ENCODE measurements around the gene SLAMF8.

Gene SLAMF8

DNA sequence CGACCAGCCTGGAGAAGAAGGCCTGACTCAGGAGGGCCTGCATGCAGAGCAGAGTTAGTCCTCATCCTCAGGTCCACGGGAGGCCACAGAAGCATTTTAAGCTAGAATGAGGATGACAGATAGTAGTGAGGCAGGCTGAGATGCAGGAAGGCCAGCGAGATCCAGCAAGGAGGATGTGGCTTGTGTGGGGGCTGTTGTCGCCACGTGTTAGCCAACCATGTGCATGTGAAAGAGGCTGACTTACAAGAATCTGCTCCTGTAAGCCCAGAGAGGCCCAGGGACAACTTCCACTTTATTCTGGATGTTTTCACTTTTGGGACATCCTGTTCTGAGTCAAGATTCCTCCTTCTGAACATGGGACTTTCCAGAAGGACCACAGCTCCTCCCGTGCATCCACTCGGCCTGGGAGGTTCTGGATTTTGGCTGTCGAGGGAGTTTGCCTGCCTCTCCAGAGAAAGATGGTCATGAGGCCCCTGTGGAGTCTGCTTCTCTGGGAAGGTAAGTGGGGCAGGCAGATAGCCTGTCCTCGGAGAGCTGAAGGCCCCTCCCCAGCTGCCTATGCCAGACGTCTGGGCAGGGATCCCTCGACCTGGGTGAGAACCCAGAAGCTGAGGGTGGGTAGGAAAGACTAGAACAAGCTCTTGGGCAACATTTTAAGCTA is at the start of gene SLAMF8:
Gene SLAMF8 (plus strand): TSS at position 433 of the 661 bp plus-strand sequence. CDS start 26 bp downstream, at position 459.
- no peak for DNase-seq (ENCODE audit: low spot score)

DNA sequence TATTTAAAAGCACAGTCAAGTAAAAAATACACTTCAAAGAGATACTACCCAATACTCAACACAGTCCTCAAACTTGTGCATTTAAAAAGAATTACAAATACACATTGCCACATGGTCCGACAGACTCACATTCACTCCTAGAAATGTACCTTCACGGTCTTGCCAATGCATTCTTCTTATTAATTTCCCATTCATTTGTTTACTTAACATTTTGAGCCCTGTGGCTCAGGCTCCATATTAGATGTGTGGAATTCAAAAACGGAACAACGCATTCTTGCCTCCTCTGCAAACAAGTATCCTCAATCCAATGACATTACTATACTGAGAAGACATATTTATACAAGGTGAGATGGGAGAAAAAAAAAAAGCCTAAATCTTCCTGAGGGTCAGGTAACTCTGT is 48.4 kb upstream of the SLAMF8 start:
- DNase-seq (ENCODE audit: low spot score) = no peak

DNA sequence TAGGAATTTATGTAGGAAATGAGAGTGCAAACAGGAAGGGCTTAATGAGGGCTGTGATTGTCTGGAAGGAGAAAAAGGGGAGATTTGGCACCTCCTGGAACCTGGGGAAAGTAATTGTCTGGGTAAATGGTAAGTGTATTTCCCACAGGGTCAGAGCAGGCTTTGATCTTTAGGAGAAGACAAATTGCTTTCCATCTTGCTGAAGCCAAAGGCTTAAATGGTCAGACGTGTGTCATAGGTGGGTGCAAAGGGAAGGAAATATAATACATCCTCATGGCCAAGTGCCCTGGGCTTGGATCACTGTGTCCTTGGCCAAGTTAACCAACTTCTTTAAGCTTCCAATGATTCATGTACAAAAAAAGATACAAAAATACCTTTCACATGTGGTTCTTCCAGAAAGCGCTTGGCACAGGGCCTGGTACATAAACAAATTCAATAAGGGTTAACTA is 47.2 kb upstream of the SLAMF8 start:
- DNase-seq (ENCODE audit: low spot score) = no peak

DNA sequence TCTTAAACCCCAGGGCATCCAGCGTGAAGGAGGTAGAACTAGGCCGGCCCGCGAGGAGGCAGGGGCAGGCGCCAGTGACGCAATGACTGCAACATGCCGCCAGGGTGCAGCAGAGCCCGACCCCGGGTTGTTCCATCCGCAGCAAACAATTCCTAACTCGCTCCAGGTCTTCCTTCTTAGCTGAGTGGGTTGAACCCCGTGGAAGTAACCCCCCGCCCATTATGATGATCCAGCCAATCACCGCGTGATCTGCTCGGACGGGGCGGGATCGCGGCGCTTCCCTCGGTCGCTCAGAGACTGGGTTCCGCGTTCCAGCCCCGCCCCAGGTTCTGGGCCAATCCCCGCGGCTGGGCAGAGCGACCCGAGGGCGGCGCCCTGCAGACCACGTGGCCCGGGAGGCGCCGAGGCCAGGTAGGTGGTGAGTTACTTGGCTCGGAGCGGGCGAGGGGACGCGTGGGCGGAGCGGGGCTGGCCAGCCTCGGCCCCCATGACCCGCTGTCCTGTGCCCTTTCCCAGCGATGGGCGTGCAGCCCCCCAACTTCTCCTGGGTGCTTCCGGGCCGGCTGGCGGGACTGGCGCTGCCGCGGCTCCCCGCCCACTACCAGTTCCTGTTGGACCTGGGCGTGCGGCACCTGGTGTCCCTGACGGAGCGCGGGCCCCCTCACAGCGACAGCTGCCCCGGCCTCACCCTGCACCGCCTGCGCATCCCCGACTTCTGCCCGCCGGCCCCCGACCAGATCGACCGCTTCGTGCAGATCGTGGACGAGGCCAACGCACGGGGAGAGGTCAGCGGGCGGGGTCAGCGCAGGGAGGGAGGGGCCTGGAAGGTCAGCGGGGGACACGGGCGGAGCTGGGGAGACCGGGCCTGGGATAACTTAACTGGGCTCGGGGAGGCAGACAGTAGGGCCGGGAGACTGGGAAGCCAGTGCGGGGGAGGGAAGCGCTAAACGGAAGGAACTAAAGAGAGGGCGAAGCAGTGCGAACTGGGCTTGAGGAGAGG is 45.8 kb upstream of the SLAMF8 start, which contains the start of gene DUSP23:
Gene DUSP23 (plus strand): TSS at position 380 of the 1,000 bp plus-strand sequence. CDS start 139 bp downstream, at position 519.
- peak; percentile 97 for DNase-seq (ENCODE audit: low spot score)

DNA sequence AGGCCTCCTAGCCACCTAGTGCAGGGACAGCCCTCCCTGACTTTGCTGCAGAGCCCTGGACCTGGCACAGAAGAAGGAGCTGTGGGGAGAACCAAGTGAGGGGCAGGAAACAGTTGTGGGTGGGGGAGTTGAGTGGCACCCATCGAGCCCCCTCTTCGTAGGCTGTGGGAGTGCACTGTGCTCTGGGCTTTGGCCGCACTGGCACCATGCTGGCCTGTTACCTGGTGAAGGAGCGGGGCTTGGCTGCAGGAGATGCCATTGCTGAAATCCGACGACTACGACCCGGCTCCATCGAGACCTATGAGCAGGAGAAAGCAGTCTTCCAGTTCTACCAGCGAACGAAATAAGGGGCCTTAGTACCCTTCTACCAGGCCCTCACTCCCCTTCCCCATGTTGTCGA is 44.7 kb upstream of the SLAMF8 start:
- DNase-seq (ENCODE audit: low spot score) = no peak

DNA sequence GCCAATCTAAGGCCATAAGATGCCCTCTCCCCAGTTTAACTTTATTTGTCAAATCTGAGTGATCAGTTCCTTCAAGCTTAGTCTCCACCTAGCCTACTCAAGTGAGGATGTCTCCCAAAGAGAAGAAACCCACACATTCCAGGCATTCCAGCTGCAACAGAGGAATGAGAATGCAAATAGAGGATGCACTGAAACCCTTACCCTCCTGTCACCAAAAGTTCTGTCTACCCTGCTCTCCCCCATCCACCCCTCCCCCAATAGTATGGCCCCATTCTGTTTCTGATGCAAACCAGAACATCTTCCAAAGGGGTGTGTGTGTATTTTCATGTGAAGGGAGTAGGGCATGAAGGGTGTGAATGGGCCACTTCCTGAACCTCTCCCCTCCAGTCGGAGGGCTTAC is 42.9 kb upstream of the SLAMF8 start:
- no peak for DNase-seq (ENCODE audit: low spot score)

DNA sequence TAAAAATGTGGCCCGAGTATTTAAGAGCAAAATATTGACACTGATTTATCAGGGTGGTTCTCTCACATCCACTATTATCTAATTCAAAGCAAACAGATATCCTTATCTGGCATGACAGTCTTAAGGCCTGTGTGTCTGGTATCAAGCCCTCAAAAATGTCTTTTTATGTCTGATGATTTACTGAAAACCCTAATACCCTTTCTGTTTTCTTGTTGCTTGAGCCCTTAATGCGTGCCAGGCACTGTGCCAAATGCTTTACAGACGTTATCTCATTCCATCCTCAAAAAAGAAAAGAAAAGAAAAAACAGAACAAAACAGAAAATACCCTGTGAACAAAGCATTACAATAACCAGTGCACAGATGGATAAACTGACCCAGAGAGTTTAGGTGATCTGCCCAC is 40.2 kb upstream of the SLAMF8 start:
- DNase-seq (ENCODE audit: low spot score) = no peak

DNA sequence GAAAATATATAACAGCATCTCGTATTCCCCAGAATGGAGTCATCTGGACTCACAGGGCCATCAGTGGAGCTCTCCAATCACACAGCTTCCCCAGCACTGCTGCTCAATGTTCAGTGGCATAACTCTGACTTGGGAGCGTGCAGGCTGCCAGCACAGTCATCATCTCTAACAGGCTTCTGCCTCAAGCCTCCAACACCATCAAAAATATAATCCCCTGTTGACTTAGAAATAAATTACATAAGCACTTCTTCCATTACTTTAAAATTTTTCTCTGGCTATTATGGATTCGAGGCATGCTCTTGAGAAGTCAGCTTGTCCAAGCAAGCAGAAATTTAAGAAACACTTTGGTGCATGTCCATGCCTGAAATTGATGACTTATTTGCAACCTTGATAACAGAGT is 39.7 kb upstream of the SLAMF8 start:
- no peak for DNase-seq (ENCODE audit: low spot score)

DNA sequence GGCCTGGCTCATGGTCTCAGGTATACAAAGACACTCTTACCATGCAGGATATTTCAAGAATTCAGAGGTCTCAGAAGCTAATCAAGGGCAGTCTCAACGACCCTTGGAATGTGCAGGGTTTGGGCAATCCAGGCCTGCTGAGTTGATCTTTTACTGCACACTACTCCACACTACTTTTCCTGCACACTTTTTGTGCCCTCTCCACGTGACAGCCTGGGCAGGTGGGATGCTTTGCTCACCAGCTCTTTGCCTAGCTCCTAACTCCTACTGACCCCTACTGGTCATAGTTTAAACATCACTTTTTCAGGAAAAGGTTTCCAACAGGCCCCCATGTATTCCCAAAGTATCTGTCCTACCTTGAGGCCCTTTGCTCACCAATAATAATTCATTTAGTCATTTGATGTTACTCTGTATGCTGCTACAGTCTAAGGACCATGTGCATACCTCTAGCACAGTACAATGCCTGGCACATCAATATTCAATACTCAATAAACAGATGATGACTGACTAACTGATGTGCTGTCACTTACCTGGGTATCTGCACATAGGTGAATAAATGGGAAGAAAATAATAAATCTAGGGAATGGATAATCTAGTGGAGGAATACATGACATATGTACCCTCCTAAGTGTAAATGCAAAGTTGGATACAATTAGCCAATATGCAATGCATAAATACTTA is 36.3 kb upstream of the SLAMF8 start:
- DNase-seq (ENCODE audit: low spot score) = no peak

DNA sequence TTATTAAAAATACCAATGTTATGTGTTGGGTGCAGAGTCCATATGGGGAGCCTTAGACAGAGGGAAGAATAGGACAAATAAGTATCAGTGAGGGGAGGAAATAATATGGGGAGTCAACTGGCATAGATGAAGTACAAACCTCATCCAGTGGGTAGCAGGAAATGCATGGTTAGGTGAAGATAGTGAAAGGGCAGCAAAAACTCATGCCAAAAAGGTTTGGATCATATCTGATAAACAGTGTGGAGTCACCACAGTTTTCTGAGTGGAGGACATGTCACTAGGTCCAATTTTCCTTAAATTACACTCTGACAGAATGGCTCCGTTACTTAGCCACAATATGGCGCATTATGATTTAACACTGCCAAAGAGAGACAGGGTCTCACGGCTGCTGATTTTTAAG is 35.6 kb upstream of the SLAMF8 start:
- DNase-seq (ENCODE audit: low spot score) = no peak

DNA sequence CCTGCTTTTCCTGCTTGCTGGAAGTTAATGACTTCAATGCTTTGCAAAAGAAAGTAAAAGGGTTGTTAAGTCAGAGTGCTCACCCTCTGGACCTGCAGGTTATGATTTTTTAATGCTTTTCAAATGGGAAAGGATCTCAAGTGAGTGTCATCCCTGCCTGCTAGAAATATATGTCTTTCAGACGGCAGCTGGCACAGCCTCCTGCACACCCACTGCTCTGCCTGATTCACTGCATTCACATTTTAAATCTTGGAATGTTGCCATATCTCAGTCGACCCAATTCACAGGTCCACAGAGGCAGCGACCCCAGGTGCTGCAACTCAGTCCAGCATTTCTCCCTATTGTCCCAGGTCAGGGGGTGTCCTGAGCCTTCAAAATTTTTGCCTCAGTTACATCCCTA is 35.2 kb upstream of the SLAMF8 start:
- no peak for DNase-seq (ENCODE audit: low spot score)

DNA sequence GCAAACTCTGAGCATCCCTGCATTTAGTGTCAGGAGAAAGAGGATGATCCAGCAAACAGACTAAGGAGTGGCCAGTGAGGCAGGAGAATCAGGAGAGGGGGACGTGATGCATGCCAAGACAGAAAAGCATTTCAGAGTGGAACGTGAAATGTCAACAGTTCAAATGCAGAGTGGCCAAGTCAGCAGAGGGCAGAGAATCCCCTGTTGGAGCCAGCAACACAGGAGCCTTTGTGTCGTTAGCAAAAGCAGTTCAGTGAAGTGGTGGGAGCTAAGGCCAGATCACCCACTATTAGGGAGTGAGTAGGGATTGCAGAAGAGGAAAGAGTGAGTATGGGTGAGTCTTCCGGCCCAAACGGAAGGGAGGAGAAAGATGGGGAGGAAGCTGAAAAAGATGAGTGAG is 31.1 kb upstream of the SLAMF8 start:
- DNase-seq (ENCODE audit: low spot score) = no peak

DNA sequence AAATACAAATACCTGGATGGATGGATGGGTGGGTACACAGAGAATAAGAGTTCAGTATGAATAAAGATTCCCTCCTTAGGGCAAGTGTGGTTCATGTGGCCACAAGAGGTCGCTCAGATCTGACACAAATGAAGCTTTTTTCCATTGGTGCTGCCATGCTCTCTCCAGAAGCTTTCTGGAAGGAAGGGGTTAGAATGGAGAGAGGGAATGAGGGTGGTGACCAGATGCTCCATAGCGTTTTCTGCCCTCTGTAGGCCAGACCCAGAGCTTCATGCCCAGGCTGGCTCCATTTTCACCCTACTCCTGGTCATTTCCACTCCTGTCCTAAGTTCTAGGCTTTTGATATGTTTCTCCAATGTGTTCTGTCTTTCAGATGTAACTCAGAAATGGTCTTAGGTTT is 27.8 kb upstream of the SLAMF8 start:
- no peak for DNase-seq (ENCODE audit: low spot score)

DNA sequence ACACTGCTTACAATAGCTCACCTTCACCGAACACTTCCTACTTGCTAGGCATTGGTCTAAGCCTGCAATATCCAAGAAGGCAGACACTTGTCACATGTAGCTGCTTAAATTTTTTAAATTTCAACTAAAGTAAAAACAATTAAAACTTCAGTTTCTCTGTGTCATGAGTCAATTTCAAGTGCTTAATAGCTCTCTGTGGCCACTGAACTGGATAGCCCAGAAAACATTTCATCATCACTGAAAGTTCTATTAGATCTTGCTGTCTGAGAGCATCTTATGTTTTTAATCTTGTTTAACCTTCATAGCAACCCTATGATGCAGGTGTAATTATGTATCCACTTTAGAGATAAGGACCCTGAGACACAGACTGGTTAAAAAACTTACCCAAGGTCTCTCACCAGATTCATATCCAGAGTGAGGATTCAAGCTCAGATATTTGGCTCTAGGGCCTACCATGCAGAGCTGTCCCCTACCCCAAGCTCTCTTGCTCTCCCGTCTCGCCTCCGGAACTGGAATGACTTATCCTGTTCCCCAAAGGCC is 27.2 kb upstream of the SLAMF8 start:
- no peak for DNase-seq (ENCODE audit: low spot score)

DNA sequence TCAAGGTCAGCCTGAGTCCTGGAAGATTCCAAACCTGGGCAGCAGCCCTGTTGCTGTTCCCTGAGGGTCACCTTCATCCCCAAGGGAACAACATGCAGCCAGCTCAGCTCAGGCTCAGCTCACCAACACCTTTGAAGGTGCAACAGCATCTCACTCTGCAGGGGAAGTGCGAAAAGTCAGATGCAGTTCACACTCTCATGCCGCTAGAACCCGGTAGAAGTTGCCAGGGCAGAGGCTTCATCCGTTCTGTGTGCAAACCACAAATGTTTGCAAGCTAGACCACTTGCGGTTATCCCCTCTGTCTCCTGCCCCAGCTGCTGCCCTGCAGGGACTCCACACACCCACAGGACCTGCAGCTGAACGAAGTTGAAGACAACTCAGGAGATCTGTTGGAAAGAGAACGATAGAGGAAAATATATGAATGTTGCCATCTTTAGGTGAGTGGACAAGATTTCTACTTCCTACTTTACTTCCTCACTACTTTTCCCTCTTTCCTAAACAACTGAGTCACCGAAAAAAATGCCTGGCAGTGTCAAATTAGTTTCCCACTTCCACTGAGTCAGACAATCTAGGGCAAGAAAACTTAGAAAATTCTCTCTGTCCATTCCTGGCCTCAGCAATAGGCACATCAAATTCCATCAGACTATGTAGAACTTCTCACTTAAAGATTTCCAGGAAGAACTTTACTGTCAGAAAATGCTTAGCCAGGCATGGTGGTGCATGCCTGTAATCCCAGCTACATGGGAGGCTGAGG is 26.3 kb upstream of the SLAMF8 start:
- DNase-seq (ENCODE audit: low spot score) = no peak

DNA sequence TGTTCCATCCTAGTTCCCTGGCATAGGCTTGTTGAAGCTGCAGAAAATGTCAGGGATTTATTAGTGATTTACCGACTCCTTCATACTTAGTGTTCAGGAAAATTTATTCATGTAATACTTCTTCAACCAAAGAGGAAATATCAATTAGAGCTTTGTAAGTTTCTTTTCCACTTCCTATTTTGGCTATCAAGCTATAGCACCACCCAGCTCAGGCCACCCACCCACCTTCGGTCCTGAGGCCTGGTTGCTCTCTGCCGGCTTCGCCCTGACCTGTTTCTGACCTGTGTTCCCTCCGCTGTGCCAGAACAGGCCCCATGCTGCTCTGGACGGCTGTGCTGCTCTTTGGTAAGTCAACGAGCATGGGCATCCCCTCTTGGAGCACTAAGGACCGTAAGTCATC is 24.6 kb upstream of the SLAMF8 start, which contains the start of gene FCRL6:
Gene FCRL6 (plus strand): TSS at position 250 of the 400 bp plus-strand sequence. CDS start 65 bp downstream, at position 315.
- no peak for DNase-seq (ENCODE audit: low spot score)

DNA sequence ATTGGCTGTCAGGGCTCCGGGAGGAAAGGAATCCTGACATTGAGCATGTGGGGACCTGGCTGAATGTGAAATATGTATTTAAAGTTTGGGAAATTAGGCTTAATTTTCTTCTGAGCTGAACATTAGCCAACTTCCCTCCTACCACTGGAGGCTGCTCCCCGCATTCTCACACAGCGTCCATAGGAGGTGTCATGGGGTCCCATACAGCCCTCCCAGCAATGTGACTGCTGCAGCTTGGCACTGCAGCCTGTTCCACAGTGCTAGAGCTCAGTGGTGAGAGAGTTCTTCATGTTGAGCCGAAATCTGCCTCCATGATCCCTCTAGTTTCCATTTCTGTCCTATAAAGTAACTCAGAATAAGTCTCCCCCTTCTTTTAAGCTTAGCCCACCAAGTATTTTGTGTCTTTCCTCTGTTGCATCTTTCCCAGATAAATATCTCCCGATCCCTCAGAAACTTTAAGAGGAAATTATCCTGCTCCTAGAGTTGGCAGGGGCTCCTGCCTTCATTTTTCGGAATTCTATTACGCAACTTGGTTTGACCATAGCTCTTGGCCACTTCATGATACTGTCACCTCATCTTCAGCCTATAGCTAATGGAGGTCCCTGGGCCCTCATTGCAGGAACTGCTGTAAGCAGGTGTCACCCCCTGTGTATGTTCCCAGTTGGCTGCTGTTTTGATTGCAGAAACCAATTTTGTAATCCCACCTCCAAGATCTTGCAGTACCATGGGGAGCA is 22.6 kb upstream of the SLAMF8 start:
- DNase-seq (ENCODE audit: low spot score) = no peak

DNA sequence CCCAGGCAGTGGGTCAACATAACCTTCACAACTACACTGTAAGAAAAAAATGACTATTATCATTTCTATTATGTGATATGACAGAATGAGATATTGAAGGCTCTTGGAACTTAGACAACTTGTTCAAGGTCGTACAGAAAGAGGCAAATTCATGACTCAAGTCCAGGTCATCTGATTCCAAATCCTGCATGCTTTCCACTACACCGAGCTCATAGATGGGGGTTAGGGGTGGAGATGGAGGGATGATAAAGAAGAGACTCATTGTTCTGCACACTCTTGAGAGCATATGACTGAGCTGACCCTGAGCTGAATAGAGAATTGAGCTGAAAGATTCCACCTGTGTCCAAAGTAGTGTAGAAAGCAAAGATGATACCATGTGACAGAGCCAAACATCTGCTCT is 21.7 kb upstream of the SLAMF8 start:
- no peak for DNase-seq (ENCODE audit: low spot score)

DNA sequence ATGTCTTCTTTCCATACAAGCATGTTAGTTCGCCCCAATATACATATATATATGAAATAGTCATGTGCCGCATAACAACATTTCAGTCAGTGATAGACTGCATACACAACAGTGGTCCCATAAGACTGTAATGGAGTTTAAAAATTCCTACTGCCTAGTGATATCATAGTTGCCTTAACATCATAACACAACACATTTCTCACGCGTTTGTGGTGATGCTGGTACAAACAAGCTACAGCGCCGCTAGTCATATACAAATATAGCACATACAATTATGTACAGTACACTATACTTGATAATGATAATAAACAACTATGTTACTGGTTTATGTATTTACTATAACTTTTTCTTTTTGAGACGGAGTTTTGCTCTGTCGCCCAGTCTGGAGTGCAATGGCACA is 10.7 kb upstream of the SLAMF8 start:
- no peak for DNase-seq (ENCODE audit: low spot score)

DNA sequence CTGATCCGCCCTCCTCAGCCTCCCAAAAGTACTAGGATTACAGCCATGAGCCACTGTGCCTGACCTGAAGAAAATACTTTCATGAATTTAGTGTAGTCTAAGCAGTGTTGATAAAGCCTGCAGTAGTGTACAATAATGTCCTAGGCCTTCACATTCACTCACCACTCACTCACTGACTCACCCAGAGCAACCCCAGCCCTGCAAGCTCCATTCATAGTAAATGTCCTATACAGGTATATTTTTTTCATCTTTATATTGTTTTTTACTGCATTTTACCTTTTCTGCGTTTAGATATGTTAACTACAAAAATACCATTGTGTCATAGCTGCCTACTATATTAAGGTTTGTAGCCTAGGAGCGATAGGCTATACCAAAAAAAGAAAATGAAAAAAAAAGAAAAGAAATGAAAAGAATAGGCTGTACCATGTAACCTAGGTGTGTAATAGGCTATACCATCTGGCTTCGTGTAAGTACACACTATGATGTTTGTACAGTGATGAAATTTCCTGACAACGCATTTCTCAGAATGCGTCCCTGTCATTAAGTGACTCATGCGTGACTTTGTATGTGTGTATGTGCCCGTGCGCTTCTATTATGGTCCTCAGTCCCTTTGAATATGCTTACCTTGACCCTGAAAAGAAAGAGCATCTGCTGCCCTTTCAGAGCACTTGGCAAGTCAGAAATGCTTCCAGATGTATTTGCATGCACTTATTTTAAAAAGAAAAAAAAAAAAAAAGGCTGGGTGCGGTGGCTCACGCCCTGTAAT is 9.2 kb upstream of the SLAMF8 start:
- no peak for DNase-seq (ENCODE audit: low spot score)

Data from left forelimb (tissue), 1 donor.